Mesendoderm (in vitro differentiated cells): ENCODE measurements around the gene TP53.
A peak's percentile ranks its signal among the peaks of the same experiment; 100 is the strongest.

Source experiments
- DNase-seq: peaks from one replicate; pipeline ENCODE4 v3.0.0; 2013
- H2AK5ac ChIP-seq: 2 replicates; pipeline ENCODE4 v1.6.1; 2013; ENCODE audit warnings: low read length, inconsistent platforms
- H2BK120ac ChIP-seq: 2 replicates; pipeline ENCODE4 v1.6.1; 2013; ENCODE audit warnings: low read depth, mild to moderate bottlenecking, low read length, moderate library complexity, mixed read lengths
- H2BK15ac ChIP-seq: replicated peaks from 2 replicates; pipeline ENCODE4 v1.6.1; 2013; ENCODE audit warnings: low read depth, mild to moderate bottlenecking, moderate library complexity
- H2BK5ac ChIP-seq: 2 replicates; pipeline ENCODE4 v1.6.1; 2013; ENCODE audit warnings: low read length, inconsistent platforms
- H3K18ac ChIP-seq: 2 replicates; pipeline ENCODE4 v1.6.1; 2013; ENCODE audit warnings: mild to moderate bottlenecking, low read length, mixed read lengths
- H3K23ac ChIP-seq: one replicate; pipeline ENCODE4 v1.6.1; 2013; ENCODE audit warnings: low read length
- H3K27ac ChIP-seq: 2 replicates; pipeline ENCODE4 v1.5.1; 2013; ENCODE audit warnings: low read depth, mild to moderate bottlenecking, inconsistent platforms, low read length, moderate library complexity
- H3K27me3 ChIP-seq: 2 replicates; pipeline ENCODE4 v1.6.1; 2013; ENCODE audit warnings: low read length, control low read depth, mild to moderate bottlenecking, inconsistent platforms; ENCODE audit not compliant: insufficient read depth, poor library complexity
- H3K36me3 ChIP-seq: 2 replicates; pipeline ENCODE4 v1.6.1; 2013; ENCODE audit warnings: low read length, inconsistent platforms; ENCODE audit not compliant: control insufficient read depth, insufficient read depth
- H3K4ac ChIP-seq: one replicate; pipeline ENCODE4 v1.6.1; 2013; ENCODE audit warnings: low read depth, mild to moderate bottlenecking, low read length, moderate library complexity
- H3K4me1 ChIP-seq: 2 replicates; pipeline ENCODE4 v1.6.1; 2013; ENCODE audit warnings: low read depth, low read length, inconsistent platforms; ENCODE audit not compliant: control insufficient read depth
- H3K4me2 ChIP-seq: 2 replicates; pipeline ENCODE4 v1.6.1; 2013; ENCODE audit warnings: low read length
- H3K4me3 ChIP-seq: 2 replicates; pipeline ENCODE4 v1.5.1; 2013; ENCODE audit warnings: mild to moderate bottlenecking, low read length
- H3K56ac ChIP-seq: one replicate; pipeline ENCODE4 v1.6.1; 2013; ENCODE audit warnings: low read length
- H3K79me1 ChIP-seq: 2 replicates; pipeline ENCODE4 v1.6.1; 2013; ENCODE audit warnings: low read length, inconsistent platforms
- H3K79me2 ChIP-seq: 2 replicates; pipeline ENCODE4 v1.6.1; 2013; ENCODE audit warnings: mild to moderate bottlenecking, low read length; ENCODE audit not compliant: control insufficient read depth, insufficient read depth
- H3K9ac ChIP-seq: 2 replicates; pipeline ENCODE4 v1.6.1; 2013; ENCODE audit warnings: low read length, inconsistent platforms
- H4K5ac ChIP-seq: one replicate; pipeline ENCODE4 v1.6.1; 2013; ENCODE audit warnings: low read length
- H4K8ac ChIP-seq: one replicate; pipeline ENCODE4 v1.6.1; 2013; ENCODE audit warnings: low read depth, mild to moderate bottlenecking, control low read depth, low read length, moderate library complexity
- WGBS: extraction: QIAGEN DNeasy Blood & Tissue Kit; methylation state at CpG from one replicate; pipeline ENCODE4 v1.1.7; 2013; ENCODE audit warnings: low lambda C conversion rate, missing lambda C conversion rate; ENCODE audit not compliant: insufficient coverage; ENCODE audit errors: extremely low coverage; 5-methylcytosine and 5-hydroxymethylcytosine counted together

TP53 gene

GRCh38 chr17:7697828-7698588, 10.7 kb upstream of the TP53 start:
- Histone ChIP-seq H3K4me3 (no peak overlapping the region), H3K4ac (no peak overlapping the region), H4K5ac (no peak overlapping the region), H3K4me1 (no peaks in the 10 kb centered on the region), H3K27me3 (no peaks in the 10 kb centered on the region), H3K23ac (no peak overlapping the region), H3K79me1 (no peaks in the 10 kb centered on the region), H3K18ac (no peak overlapping the region), H2BK5ac (no peak overlapping the region), H3K4me2 (no peak overlapping the region), H2AK5ac (no peak overlapping the region), H3K27ac (no peak overlapping the region), H2BK120ac (no peak overlapping the region), H2BK15ac (no peak overlapping the region), H3K9ac (no peak overlapping the region), H3K79me2 (no peaks in the 10 kb centered on the region), H3K36me3 (peaks cover 1% of the 10 kb centered on the region), H4K8ac (no peak overlapping the region), H3K56ac (no peak overlapping the region)
- no peak for DNase-seq
- WGBS = no CpG with 5 or more reads among the region's 4 CpGs

- Histone ChIP-seq H3K4me1 (no peaks in the 10 kb centered on the region), H3K9ac (no peak overlapping the region), H3K79me1 (no peaks in the 10 kb centered on the region), H3K4ac (no peak overlapping the region), H3K18ac (no peak overlapping the region), H3K4me2 (no peak overlapping the region), H3K36me3 (peaks cover 1% of the 10 kb centered on the region), H3K4me3 (no peak overlapping the region), H2BK5ac (no peak overlapping the region), H4K8ac (no peak overlapping the region), H3K27me3 (no peaks in the 10 kb centered on the region), H3K79me2 (no peaks in the 10 kb centered on the region), H2BK15ac (no peak overlapping the region), H3K23ac (no peak overlapping the region), H3K56ac (no peak overlapping the region), H2AK5ac (no peak overlapping the region), H3K27ac (no peak overlapping the region), H4K5ac (no peak overlapping the region), H2BK120ac (no peak overlapping the region)
- WGBS = no CpG with 5 or more reads among the region's 10 CpGs
- no peak for DNase-seq
These were observed 8.3 kb upstream of the TP53 start for GRCh38 chr17:7695586-7695985.

- Histone ChIP-seq H3K4me1 (peaks cover 3% of the 10 kb centered on the region), H3K9ac (peak overlapping the region; percentile 88), H4K5ac (no peak overlapping the region), H4K8ac (no peak overlapping the region), H3K56ac (peak overlapping the region; percentile 94), H3K23ac (no peak overlapping the region), H2BK15ac (no peak overlapping the region), H2BK120ac (no peak overlapping the region), H3K27me3 (no peaks in the 10 kb centered on the region), H3K79me2 (peaks cover 30% of the 10 kb centered on the region), H3K79me1 (peaks cover 5% of the 10 kb centered on the region), H3K4ac (no peak overlapping the region), H3K36me3 (peaks cover 1% of the 10 kb centered on the region), H2BK5ac (no peak overlapping the region), H3K27ac (peak overlapping the region; percentile 62), H3K4me2 (peak overlapping the region; percentile 61), H2AK5ac (no peak overlapping the region), H3K18ac (no peak overlapping the region), H3K4me3 (peak overlapping the region; percentile 78)
- WGBS = no CpG with 5 or more reads among the region's 13 CpGs
- DNase-seq = no peak
These were observed 1.6 kb upstream of the TP53 start for GRCh38 chr17:7688808-7689316.

- Histone ChIP-seq H3K79me1 (peaks cover 5% of the 10 kb centered on the region), H4K5ac (peak within 1 kb of the TSS; percentile 21), H2BK5ac (peak within 1 kb of the TSS; percentile 54), H3K4me3 (peak within 1 kb of the TSS; percentile 98), H3K36me3 (no peaks in the 10 kb centered on the region), H3K18ac (no peak within 1 kb of the TSS), H3K4ac (no peak within 1 kb of the TSS), H4K8ac (no peak within 1 kb of the TSS), H2BK120ac (no peak within 1 kb of the TSS), H3K27ac (peak within 1 kb of the TSS; percentile 62), H3K9ac (peak within 1 kb of the TSS; percentile 92), H3K56ac (peak within 1 kb of the TSS; percentile 94), H3K4me2 (peak within 1 kb of the TSS; percentile 75), H2AK5ac (no peak within 1 kb of the TSS), H2BK15ac (no peak within 1 kb of the TSS), H3K4me1 (peaks cover 3% of the 10 kb centered on the region), H3K27me3 (no peaks in the 10 kb centered on the region), H3K23ac (no peak within 1 kb of the TSS), H3K79me2 (peaks cover 36% of the 10 kb centered on the region)
- no CpG with 5 or more reads among the region's 51 CpGs for WGBS
- DNase-seq = peak; percentile 100
These were observed 868 bp upstream of the TP53 start, which contains the start of gene WRAP53 for GRCh38 chr17:7687908-7688807. TSS of gene WRAP53 (plus strand) at chr17:7688477. CDS start at chr17:7688649, 172 bp downstream.

GRCh38 chr17:7686222-7687071, 843 bp downstream of the TP53 start:
- DNase-seq = peak; percentile 93
- no CpG with 5 or more reads among the region's 30 CpGs for WGBS
- peak overlapping the region; percentile 89 for H3K27ac ChIP-seq

More at GRCh38 chr17:7686222-7687071, 843 bp downstream of the TP53 start:
- peak overlapping the region; percentile 7 for H4K5ac ChIP-seq
- peak overlapping the region; percentile 54 for H3K4me2 ChIP-seq
- H3K4me3 ChIP-seq = peak overlapping the region; percentile 98
- H4K8ac ChIP-seq = no peak overlapping the region
- peaks cover 5% of the 10 kb centered on the region for H3K79me1 ChIP-seq
- H3K56ac ChIP-seq = peak overlapping the region; percentile 91
- H2BK120ac ChIP-seq = peak overlapping the region; percentile 29
- H3K4ac ChIP-seq = peak overlapping the region; percentile 99
- H3K27me3 ChIP-seq = no peaks in the 10 kb centered on the region
- peaks cover 3% of the 10 kb centered on the region for H3K4me1 ChIP-seq
- H2BK15ac ChIP-seq = no peak overlapping the region
- H2BK5ac ChIP-seq = peak overlapping the region; percentile 94
- no peaks in the 10 kb centered on the region for H3K36me3 ChIP-seq
- H3K18ac ChIP-seq = peak overlapping the region; percentile 77
- H2AK5ac ChIP-seq = peak overlapping the region; percentile 94
- H3K9ac ChIP-seq = peak overlapping the region; percentile 92
- H3K23ac ChIP-seq = no peak overlapping the region
- H3K79me2 ChIP-seq = peaks cover 41% of the 10 kb centered on the region
